ENCODE measurements around the gene CLCN7.

The CLCN7 gene

GRCh38 chr16:1474796-1475551, at the start of gene CLCN7:
CLCN7 (minus strand) TSS chr16:1475028; CDS start chr16:1474974, 54 bp downstream.
- intact Hi-C loops (cut with micrococcal nuclease), result loop anchor here (2.0 kb wide), 1 partner anchor 18 kb away; the partner anchor contains the start of gene TELO2
- peak within 1 kb of the TSS; percentile 93 for H3K27ac Mint-ChIP-seq
- H3K27me3 Mint-ChIP-seq, result no peaks in the 10 kb centered on the region
- H3K4me3 Mint-ChIP-seq, result peak within 1 kb of the TSS; percentile 79
- H3K9me3 Mint-ChIP-seq, result no peaks in the 10 kb centered on the region
- H3K4me1 Mint-ChIP-seq (ENCODE audit: low read depth), result peaks cover 40% of the 10 kb centered on the region
- peaks cover 14% of the 10 kb centered on the region for H3K36me3 Mint-ChIP-seq (ENCODE audit: low read depth)

- no peaks in the 10 kb centered on the region for H3K9me3 Mint-ChIP-seq
- peaks cover 7% of the 10 kb centered on the region for H3K27me3 Mint-ChIP-seq
- no peak overlapping the region for H3K4me3 Mint-ChIP-seq
- H3K4me1 Mint-ChIP-seq (ENCODE audit: low read depth), result peaks cover 8% of the 10 kb centered on the region
- peaks cover 7% of the 10 kb centered on the region for H3K36me3 Mint-ChIP-seq (ENCODE audit: low read depth)
- H3K27ac Mint-ChIP-seq, result no peak overlapping the region
- intact Hi-C loops (cut with micrococcal nuclease), result no loop called here
Measured at GRCh38 chr16:1524366-1524765, 49.5 kb upstream of the CLCN7 start.

DNA sequence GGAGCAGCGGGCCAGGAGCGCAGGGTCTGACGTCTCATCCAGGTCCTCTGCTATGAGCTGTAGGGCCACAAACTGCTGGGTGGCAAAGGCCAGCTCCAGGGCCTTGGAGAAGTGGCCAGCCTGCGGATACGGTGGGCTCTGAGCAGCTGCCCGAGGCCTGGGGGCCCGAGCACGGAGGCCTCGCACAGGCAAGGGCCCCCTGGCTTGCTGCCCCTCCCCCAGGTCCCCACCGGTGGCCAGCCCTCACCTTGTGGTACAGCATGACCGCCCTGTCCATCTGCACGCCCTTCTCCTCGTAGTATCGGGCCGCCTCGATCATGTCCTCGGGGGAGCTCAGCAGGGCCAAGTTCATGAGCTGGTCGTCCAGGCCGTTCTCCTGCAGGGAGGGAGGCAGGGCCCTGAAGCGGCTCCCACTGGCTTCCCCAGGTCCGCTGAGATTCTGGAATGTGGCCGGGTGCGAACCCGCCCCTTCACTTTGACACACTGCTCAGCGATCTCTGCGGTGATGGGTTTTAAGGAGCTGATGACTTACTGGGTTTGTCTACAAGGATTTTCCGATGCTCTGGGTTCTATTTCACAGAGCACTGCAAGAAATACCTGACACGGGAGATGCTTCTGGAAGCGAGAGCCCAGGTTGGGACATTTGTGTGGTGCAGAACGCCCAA, 48.9 kb upstream of the CLCN7 start:
- Mint-ChIP-seq H3K4me3 (no peak overlapping the region), H3K27me3 (peaks cover 7% of the 10 kb centered on the region), H3K36me3 (ENCODE audit: low read depth) (peaks cover 7% of the 10 kb centered on the region), H3K4me1 (ENCODE audit: low read depth) (peaks cover 8% of the 10 kb centered on the region), H3K9me3 (no peaks in the 10 kb centered on the region), H3K27ac (no peak overlapping the region)
- intact Hi-C loops (cut with micrococcal nuclease), result no loop called here

DNA sequence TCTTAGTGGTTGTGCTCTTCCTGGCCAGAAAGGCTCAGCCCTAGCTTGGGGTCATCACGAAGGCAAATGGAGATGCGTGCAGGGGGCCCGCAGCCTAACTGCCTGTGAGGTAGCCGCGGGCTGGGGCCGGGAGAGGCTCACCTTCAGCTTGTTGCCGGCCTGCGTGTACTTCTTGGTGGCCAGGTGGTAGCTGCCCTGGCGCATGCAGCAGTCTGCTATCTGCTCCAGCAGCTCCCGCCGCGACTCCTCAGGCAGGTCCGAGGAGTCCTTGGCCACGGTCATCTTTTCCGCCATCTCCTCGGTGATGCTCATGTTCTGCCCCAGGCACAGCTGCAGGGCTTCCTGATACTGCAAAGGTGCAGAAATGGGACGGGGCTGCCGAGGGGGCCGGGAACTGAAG, 45.6 kb upstream of the CLCN7 start:
- H3K27ac Mint-ChIP-seq, result no peak overlapping the region
- intact Hi-C loops (cut with micrococcal nuclease), result no loop called here

GRCh38 chr16:1519831-1520230, 45.0 kb upstream of the CLCN7 start:
- intact Hi-C loops (cut with micrococcal nuclease), result no loop called here
- Mint-ChIP-seq H3K36me3 (ENCODE audit: low read depth) (peaks cover 7% of the 10 kb centered on the region), H3K27ac (no peak overlapping the region), H3K4me1 (ENCODE audit: low read depth) (no peaks in the 10 kb centered on the region), H3K4me3 (no peak overlapping the region), H3K27me3 (no peaks in the 10 kb centered on the region), H3K9me3 (peaks cover 5% of the 10 kb centered on the region)

More for the DNA sequence above, 45.6 kb upstream of the CLCN7 start:
- Mint-ChIP-seq H3K4me3 (no peak overlapping the region), H3K9me3 (no peaks in the 10 kb centered on the region), H3K36me3 (ENCODE audit: low read depth) (peaks cover 7% of the 10 kb centered on the region), H3K27me3 (no peaks in the 10 kb centered on the region), H3K4me1 (ENCODE audit: low read depth) (no peaks in the 10 kb centered on the region)

DNA sequence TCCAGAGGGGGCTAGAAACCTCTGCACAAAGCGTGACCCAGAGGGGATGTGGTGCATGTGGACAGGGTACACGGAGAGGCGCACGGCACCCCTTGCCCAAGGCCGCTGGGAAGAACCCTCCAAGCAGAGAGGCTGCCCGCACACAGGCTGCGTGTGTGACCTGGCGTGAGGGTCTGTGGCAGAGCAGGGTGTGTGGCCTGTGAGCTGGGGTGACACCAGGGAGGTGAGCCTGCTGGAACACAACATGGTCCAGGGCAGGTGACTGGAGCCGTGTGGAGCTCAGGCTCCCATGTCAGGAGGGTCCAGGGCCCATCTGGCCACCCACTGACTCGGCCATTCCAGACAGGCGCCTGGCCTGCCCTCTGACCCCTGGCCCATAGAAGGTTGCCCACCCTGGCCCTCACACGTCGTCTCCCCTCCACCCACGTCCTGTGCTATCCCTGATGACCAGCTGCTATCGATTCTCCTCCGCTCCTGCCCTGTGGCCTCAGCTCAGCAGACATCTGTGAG, 43.9 kb upstream of the CLCN7 start:
- peaks cover 13% of the 10 kb centered on the region for H3K9me3 Mint-ChIP-seq
- H3K4me3 Mint-ChIP-seq, result no peak overlapping the region
- peaks cover 7% of the 10 kb centered on the region for H3K36me3 Mint-ChIP-seq (ENCODE audit: low read depth)
- no peak overlapping the region for H3K27ac Mint-ChIP-seq
- H3K27me3 Mint-ChIP-seq, result no peaks in the 10 kb centered on the region
- intact Hi-C loops (cut with micrococcal nuclease), result no loop called here
- H3K4me1 Mint-ChIP-seq (ENCODE audit: low read depth), result no peaks in the 10 kb centered on the region

DNA sequence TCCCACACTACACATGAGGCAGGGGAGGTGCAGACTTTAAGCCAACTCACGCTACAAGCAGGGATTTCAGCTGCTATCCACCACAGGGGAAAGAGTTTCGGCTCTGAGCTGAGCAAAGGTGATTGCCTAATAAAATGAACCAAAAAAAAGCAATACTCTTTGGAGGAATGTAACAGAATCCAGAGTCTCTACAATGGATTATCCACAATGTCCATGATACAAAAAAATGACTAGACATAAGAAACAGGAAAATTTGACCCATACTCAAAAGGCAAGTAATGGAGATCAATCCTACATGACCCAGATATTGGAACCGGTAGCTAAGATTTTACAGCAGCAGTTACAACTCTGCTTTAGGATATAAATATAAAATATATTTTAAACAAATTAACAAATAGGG, 39.7 kb upstream of the CLCN7 start:
- intact Hi-C loops (cut with micrococcal nuclease), result no loop called here
- H3K27ac Mint-ChIP-seq, result no peak overlapping the region
- H3K4me1 Mint-ChIP-seq (ENCODE audit: low read depth), result no peaks in the 10 kb centered on the region
- no peak overlapping the region for H3K4me3 Mint-ChIP-seq
- H3K27me3 Mint-ChIP-seq, result no peaks in the 10 kb centered on the region
- peaks cover 36% of the 10 kb centered on the region for H3K36me3 Mint-ChIP-seq (ENCODE audit: low read depth)
- H3K9me3 Mint-ChIP-seq, result peaks cover 13% of the 10 kb centered on the region

- H3K4me3 Mint-ChIP-seq, result no peak overlapping the region
- H3K36me3 Mint-ChIP-seq (ENCODE audit: low read depth), result peaks cover 53% of the 10 kb centered on the region
- no peaks in the 10 kb centered on the region for H3K27me3 Mint-ChIP-seq
- peaks cover 13% of the 10 kb centered on the region for H3K9me3 Mint-ChIP-seq
- H3K4me1 Mint-ChIP-seq (ENCODE audit: low read depth), result no peaks in the 10 kb centered on the region
- no peak overlapping the region for H3K27ac Mint-ChIP-seq
- intact Hi-C loops (cut with micrococcal nuclease), result no loop called here
Measured at GRCh38 chr16:1512774-1513173, 37.9 kb upstream of the CLCN7 start.

DNA sequence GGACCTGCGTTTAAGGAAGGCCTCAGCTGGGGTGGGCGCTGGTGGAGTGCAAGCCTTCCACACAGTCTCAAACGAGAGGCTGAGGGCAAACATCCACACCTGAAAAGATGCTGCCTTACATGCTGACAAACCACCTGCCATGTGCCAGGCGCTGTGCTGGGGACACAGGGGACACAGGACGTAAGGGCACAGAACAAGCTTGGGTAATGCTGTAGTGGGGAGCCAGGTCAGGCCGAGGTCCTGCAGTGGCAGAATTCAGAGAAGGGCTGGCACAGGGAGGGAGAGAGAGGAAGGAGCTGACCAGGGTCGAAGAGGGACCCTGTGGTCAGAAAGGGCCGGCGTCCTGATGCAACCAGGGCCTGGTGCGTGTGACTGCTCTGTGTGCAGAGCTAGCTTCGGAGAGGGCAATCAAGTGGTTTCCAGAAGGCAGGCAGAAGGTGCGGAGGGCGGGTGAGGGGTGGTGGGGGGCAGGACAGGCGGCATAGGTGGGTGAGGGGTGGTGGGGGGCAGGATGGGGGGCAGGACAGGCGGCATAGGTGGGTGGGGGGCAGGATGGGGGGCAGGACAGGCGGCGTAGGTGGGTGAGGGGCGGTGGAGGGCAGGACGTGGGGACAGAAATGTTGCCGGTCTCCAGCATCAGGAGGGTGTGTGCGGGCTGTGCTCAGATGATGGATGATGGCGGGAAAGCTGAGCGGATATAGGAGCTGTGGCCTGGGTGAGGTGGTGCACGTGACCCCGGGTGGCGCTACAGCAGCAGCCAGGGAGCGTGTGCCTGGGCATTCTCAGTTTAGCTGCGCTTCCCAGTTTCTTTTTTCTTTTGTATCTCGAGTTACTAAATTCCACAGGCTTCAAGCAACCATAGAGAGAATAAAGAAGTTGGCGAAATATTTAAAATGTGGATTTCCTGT, 37.1 kb upstream of the CLCN7 start:
- peaks cover 13% of the 10 kb centered on the region for H3K9me3 Mint-ChIP-seq
- intact Hi-C loops (cut with micrococcal nuclease), result no loop called here
- H3K36me3 Mint-ChIP-seq (ENCODE audit: low read depth), result peaks cover 62% of the 10 kb centered on the region
- H3K27me3 Mint-ChIP-seq, result no peaks in the 10 kb centered on the region
- no peak overlapping the region for H3K4me3 Mint-ChIP-seq
- H3K27ac Mint-ChIP-seq, result no peak overlapping the region
- no peaks in the 10 kb centered on the region for H3K4me1 Mint-ChIP-seq (ENCODE audit: low read depth)

GRCh38 chr16:1510941-1511351, 36.1 kb upstream of the CLCN7 start:
- peaks cover 13% of the 10 kb centered on the region for H3K9me3 Mint-ChIP-seq
- H3K4me3 Mint-ChIP-seq, result no peak overlapping the region
- no peaks in the 10 kb centered on the region for H3K4me1 Mint-ChIP-seq (ENCODE audit: low read depth)
- peaks cover 72% of the 10 kb centered on the region for H3K36me3 Mint-ChIP-seq (ENCODE audit: low read depth)
- intact Hi-C loops (cut with micrococcal nuclease), result no loop called here
- H3K27ac Mint-ChIP-seq, result no peak overlapping the region
- no peaks in the 10 kb centered on the region for H3K27me3 Mint-ChIP-seq

- no peak overlapping the region for H3K27ac Mint-ChIP-seq
- intact Hi-C loops (cut with micrococcal nuclease), result no loop called here
- H3K36me3 Mint-ChIP-seq (ENCODE audit: low read depth), result peaks cover 78% of the 10 kb centered on the region
- no peaks in the 10 kb centered on the region for H3K4me1 Mint-ChIP-seq (ENCODE audit: low read depth)
- H3K9me3 Mint-ChIP-seq, result peaks cover 13% of the 10 kb centered on the region
- no peak overlapping the region for H3K4me3 Mint-ChIP-seq
- H3K27me3 Mint-ChIP-seq, result no peaks in the 10 kb centered on the region
Measured at GRCh38 chr16:1510272-1510671, 35.4 kb upstream of the CLCN7 start.

DNA sequence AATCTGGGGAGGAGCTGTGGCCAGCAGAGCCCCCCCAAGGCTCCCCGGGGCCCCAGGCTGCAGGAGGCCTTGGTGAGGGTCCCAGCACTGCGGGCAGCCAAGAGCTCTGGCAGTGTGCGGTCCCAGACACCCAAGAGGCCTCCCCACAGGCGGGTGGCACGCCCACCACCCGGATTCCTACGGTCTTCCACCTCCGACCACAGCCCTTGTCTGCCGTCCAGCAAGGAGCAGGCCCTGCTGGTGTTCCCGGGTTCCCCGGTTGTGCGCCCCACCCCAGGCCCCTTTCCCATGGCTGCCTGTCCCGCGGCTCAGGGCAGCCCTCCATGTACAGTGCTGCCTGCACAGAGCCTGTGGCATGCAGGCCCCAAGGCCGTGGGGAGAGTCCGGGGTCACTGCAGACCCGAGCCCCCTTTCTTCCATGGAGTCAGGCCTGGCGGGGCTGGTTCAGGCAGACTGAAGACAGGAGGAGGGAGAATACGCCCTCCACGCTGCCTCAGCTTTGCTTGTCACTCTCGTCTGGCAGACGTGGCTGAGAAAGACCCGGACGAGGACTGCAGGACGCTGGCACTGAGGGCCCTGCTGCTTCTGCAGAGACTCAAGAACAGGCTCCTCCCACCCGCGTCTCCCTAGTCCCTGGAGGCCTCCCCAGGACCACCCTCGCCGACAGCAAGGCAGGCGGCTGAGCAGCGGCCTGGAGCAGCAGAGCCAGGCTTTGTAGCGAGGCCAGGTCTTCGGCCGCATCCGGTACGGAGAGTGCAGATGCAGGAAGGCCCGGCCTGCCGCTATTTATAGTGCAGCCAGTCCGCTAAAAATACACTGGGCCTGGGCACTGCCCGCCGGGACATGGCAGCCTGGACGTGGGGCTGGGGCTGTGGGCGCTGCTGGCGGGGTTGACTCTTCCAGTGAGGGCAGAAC, 34.7 kb upstream of the CLCN7 start:
- Mint-ChIP-seq H3K4me1 (ENCODE audit: low read depth) (no peaks in the 10 kb centered on the region), H3K36me3 (ENCODE audit: low read depth) (peaks cover 86% of the 10 kb centered on the region), H3K9me3 (peaks cover 6% of the 10 kb centered on the region), H3K27me3 (no peaks in the 10 kb centered on the region), H3K4me3 (no peak overlapping the region), H3K27ac (no peak overlapping the region)
- intact Hi-C loops (cut with micrococcal nuclease), result no loop called here
